Activated CD8-positive, alpha-beta memory T cell treated with anti-CD3 and anti-CD28 coated beads for 24 hours (primary cell): Measurements from ENCODE around the gene TSSC4.
"Not testable (repeated sequence)": the region's sequence is repeated elsewhere in the genome, so short reads cannot be mapped to it uniquely, and the experiment has no call there.

Experiments
- DNase-seq: peaks from one replicate; pipeline ENCODE4 v3.0.0-alpha.2; 2020

TSSC4 gene

DNA sequence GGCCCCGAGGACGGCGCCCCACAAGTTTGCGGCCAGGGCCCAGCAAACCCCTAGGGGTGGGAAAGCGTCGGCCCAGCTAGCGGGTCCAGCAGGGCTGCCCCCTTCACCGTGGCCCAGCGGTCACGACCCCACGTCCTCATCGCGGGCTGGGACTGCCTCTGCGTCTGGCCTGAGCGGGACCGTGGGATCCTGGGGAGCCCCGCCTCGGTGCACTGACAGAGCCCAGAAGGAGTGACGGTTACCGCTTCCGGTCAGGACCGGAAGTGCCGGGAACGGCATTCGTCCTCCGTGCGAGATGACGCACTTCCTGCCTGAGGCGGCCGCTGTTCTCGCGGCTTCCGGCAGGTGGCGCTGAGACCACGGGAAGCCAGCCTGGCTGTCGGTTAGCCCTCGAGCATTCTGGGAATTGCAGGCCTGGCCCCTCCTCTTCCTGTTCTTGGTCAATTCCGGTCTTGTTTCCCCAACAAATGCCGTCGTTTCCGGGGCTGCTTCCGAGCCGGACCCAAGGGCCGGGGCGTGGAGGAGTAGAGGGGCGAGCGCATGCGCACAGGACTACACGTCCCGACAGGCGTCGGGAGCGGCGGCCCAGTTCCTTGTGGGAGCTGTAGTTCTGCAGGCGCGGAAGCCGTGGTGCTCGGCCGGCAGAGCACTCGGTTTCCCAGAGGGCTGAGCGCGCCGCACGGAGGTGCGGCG lies at the start of gene TSSC4:
TSS of gene TSSC4 (plus strand) at position 682 of the 693 bp plus-strand sequence. CDS start 1,884 bp downstream, outside the sequence.
- peak; percentile 100 for DNase-seq

DNA sequence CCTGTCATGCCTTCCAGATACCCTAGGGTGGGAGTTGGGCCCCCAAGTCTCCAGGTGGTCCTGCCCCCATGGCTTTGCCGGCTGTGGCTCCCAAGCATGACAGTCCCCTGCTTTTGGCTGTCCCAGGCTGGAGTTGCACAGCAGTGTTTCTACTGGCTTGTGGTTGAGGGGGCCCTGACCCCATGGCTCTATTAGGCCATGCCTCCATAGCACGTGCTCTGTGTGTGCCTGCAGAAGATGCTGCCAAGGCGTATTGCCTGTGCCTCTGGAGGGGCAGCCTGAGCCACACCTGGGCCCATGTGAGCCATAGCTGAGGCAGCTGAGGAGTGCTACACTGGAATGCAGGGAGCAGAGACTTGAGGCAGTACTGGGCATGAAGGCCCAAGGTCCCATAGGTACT lies 48.8 kb upstream of the TSSC4 start:
- DNase-seq = no peak

DNA sequence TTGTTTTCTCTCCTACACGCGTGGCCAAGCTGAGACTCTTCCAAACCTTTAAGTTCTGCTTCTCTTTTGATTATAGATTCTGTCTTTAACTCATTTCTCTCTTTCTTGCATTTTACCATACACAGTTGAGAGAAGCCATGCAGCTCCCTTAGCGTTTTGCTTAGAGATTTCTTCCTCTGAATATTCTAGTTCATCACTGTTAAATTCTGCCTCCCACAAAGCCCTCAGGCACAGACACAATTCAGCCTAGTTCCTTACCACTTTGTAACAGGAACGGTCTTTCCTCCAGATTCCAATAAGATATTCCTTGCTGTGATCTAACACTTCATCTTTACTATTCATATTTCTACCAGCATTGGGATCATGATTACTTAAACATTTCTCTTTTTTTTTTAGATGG lies 48.1 kb upstream of the TSSC4 start:
- no peak for DNase-seq

DNA sequence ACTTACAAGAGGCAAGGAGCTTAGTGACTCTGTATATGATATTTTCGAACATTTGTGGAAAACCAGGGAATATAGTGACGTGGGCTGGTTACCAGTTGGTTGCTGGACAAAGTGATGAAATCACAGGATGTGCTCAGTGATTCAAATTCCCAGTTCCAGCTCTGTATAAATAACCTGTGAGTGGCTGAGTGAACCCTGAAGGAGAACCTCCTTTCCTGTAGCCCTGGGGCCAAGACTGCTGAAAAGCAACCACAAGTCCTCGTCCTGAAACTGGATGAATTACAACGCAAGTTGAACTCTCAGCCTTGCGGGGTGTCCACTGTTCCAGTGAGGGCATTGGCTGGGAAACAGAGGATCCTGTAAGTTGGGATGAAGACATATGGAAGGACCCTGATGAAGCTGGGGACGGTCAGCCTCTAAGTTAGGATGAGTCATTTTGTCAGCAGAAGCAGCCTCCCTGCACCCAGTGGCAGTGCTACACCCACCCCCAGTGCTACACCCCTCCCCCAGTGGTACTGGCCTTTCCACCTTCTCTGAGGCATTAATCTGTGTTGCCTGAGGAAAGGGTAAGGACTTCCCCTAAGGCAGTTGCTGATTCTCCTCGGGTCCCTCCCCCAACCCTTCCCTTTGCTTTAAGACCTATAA lies 45.4 kb upstream of the TSSC4 start:
- DNase-seq = no peak

DNA sequence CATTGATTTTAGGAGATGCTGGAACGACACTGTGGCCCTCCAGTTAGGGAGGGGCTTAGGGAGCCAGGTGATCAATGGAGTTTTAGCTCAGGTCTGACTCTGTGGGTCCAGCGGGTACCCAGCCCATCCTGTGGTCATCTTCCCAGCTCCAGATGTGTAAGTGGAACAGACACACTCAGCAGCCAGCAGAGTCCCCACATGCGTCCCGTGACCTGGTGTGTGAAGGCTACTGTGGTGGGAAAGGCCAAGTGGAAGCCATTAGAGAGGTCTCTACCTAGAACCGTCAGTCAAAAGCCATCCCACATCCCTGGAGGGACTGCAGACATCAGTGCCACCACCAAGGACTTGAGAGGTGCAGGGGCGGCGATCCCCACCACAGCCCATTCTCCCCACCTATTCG lies 43.3 kb upstream of the TSSC4 start:
- no peak for DNase-seq

DNA sequence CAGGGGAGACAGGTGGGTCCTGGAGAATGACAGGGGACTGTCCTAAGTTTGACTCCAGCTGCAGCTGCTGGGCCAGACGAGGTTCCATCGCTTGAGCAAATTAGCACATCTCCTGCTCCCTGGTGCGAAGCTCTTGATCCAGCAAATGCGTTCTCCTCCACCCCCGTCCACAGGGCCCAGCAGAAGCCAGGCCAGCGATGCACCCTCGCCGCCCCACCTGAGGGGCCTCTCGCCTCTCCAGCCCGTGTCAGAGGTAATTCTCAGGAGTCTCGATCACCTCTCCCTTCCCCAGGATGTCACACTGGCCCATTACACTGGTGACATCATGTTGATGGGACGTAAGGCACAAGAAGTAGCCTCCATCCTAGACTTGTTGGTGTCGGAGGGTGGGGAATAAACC lies 42.9 kb upstream of the TSSC4 start:
- not testable (repeated sequence) for DNase-seq

DNA sequence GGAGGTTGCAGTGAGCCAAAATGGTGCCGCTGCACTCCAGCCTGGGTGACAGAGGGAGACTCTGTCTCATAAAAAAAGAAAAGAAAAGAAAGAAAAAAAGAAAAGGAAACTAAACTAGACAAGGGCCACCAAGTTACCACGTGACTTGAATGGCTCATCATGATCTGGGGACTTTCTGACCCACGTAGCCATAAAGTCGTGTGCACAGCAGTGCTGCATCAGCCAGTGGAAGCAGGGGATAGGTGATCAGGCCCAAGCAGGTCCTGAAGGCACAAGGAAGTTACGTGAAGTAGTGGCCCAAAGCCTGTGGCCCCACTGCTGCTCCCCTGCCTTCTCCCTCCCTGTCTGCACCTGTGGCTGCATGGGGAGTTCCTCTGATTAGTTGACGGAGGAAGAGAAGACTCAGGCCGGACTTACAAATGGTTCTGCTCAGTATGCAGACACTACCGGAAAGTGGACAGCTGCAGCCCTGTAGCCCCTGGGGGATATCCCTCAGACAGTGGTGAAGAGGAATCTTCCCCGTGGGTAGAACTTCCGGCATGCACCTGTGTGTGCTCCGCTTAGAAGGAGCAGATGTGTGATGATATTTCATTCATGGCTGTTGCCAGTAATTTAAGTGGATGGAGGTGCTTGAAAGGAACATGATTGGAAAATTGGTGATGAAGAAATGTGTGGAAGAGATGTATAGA lies 41.7 kb upstream of the TSSC4 start:
- DNase-seq = no peak

DNA sequence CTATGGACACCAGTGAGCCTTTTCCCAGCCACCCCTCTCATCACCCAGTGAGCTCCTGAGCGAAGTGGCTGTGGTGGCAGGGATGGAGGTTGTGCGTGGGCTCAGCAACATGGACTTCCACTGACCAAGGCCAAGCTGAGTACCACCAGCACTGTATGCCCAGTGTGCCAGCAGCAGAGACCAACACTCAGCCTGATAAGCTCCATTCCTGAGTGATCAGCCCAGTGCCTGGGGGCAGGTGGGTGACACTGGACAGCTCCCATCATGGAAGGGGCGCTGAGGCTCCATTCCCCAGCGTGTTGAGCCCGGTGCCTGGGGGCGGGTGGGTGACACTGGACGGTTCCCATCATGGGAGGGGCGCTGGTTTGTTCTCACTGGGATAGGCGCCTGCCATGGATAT lies 41.0 kb upstream of the TSSC4 start:
- no peak for DNase-seq

DNA sequence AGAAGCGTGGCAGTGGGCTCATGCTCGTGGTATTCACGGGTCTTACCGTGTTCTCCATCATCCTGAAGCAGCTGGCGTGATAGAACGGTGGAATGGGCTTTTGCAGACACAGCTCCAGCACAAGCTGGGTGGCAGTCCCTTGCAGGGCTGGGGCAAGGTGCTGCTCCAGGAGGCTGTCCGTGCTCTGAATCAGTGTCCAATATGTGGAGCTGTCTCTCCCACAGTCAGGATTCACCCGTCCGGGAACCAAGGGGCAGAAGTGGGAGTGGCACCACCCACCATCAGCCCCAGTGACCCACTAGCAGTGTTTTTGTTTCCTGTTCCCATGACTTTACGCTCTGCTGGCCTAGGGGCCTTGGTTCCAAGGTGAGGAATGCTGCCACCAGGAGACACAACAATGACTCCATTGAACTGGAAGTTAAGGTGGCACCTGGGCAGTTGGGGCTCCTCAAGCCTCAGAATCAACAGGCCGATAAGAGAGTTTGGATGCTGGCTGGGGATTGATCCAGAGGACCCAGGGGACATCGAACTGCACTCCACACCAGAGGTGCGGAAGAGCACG lies 40.4 kb upstream of the TSSC4 start:
- no peak for DNase-seq

DNA sequence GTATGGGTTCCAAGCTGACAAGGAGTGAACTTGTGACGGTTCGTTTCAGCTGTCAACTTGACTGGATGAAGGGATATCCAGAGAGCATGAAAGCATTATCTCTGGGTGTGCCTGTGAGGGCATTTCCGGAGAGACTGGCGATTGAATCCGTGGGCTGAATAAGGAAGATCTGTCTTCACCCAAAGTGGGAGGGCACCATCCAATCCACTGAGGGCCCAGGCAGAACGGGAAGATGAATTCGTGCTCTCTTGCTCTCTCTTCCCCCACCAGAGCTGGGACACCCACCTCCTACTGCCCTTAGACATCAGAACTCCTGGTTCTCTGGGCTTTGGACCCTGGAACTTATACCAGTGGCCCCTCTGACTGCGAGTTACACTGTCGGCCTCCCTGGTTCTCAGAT lies 39.0 kb upstream of the TSSC4 start:
- DNase-seq = no peak

DNA sequence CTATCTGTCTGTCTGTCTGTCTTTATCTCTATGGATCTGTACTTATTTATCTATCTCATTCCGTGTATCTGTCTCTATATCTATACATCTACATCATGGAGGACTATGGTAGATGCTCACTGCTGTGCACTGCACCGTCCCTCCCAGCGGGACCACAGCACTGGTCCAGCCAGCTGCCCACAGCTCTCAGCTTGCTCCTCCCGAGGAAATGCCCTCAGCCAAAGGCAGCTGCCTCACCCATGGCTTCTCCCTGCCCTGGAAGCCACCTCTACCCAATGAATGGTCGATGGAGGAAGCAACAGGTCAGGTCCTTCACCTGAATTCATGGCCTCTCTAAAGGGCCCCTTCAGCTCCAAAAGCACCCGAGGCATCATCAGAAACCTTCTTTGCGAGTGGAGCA lies 38.1 kb upstream of the TSSC4 start:
- DNase-seq = no peak

DNA sequence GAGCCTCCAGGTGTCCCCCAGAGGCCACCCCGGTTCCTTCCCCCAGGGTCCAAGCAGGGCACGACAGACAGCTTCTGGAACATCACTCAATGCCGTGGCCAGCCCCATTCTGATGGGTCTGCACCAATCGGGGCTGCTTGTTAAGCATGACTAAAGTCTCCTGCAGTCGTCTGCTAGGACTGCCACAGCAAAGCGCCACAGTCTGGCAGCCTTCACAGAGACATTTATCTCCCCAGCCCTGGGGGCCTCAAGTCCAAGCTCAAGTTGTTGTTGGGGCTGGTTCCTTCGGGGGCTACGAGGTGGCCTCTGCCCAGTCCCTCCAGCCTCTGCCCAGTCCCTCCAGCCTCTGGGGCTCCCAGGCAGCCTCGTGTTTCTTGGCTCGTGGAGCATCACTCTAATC lies 37.4 kb upstream of the TSSC4 start:
- no peak for DNase-seq

DNA sequence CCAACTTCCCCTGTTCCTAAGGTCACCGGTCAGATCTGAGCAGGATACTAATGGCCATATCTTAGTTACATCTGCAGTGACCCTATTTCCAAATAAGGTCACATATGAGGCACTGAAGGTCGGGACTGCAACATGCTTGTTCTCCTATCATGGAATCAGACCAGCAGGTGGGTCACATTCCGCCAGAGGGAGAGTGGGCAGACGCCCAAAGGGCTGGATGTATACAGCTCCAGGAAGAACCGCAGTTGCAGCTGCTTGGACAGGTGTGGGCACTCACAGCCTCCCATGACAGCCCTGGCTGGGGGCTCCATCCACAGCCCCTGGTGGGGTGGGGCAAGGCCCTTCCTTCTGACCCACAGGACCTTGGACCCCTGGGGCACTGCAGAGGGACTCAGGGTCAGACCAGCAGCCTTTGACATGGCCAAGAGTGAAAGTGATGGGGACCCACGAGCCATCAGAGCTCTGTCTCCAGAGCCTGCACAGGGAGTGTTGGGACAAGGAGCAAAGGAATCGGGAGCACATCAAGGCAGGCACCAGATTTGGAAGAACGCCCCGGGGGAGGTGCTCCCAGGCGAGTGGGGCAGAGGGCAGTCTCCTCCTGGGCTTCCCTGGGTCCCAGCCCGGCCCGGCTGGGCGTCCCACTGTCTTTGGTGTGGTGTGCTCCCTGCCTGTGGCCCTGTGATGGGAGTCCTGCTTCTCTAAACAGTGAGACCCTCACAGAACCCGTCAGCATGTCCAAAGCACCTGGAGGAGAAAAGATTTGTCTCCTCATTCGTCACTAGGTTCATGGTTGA lies 36.8 kb upstream of the TSSC4 start:
- no peak for DNase-seq

DNA sequence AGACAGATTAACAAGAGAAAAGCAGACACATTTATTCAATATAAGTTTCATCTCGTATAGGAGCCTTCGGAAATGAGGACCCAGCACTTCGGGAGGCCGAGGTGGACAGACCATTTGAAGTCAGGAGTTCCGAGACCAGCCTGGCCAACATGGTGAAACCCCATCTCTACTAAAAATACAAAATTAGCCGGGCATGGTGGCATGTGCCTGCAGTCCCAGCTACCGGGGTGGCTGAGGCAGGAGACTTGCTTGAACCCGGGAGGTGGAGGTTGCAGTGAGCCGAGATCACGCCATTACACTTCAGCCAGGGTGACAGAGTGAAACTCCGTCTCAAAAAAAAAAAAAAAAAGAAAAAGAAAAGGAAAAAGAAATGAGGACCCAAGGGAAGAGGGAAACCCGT lies 36.2 kb upstream of the TSSC4 start:
- not testable (repeated sequence) for DNase-seq

DNA sequence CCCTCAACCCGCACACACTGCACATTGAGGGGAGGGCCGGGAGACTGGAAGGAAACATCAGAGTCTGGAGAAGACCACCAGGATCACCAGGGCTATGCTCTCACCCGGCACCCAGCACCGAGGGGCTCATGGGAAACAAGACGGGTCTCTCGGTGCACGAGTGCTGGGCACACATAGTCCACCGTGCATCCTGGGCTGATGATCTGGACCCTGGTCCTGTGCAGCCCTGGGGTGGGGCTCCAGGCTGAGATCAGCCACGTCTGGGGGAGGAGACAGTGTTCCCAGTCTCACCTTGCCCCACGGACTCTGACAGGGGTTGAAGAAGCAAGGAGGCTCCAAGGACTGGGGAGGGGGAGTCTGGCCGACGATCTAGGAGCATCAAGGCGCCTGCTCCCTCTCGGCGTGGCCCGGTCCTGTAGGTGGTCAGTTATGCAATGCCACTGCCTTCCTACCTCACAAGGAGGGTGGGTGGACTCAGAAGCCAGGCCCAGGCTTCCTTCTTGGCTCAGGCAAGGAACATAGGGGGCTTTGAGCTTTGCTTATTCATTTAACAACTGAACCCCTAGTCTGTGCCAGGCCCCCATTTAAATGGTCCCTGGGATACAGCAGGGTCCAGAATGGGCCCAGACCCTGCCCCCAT lies 34.9 kb upstream of the TSSC4 start:
- DNase-seq = no peak

DNA sequence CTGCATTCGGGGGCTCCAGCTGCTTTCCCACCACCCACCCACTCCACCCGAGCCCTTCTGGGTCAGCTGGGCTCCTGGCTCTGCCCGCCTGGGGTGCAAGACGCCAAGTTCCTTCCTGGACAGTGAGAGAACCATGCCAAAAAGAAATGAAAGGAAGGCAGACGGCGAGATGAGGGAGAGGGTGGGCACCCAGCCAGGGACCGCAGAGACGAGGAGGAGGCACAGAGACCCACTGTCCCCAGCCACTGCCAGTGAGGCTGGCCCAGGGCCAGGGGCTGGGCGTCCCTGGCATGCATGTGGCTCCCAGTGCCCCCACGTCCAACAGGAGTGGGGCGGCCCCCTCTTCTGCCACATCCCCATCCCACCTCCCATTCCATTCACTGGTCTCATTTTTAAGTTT lies 34.3 kb upstream of the TSSC4 start:
- no peak for DNase-seq

DNA sequence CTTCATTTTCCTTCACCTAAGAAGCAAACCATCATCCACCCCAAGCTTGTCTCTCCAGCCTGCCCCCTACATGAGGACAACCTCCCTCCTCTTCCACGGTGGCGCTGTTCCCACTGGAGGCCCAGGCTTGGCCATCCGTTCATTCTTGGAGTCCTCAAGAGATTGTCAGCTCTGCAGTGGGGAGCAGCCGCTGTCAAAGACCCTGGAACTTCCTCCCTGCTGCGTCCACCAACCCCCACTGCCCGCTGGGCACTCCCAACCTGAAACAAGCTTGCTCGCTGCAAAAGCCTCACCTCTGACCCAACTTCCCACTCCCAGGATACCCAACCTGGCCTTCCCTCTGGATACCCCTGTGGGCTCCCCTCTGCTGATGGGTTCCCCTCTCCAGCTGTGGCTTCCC lies 33.8 kb upstream of the TSSC4 start:
- DNase-seq = no peak

DNA sequence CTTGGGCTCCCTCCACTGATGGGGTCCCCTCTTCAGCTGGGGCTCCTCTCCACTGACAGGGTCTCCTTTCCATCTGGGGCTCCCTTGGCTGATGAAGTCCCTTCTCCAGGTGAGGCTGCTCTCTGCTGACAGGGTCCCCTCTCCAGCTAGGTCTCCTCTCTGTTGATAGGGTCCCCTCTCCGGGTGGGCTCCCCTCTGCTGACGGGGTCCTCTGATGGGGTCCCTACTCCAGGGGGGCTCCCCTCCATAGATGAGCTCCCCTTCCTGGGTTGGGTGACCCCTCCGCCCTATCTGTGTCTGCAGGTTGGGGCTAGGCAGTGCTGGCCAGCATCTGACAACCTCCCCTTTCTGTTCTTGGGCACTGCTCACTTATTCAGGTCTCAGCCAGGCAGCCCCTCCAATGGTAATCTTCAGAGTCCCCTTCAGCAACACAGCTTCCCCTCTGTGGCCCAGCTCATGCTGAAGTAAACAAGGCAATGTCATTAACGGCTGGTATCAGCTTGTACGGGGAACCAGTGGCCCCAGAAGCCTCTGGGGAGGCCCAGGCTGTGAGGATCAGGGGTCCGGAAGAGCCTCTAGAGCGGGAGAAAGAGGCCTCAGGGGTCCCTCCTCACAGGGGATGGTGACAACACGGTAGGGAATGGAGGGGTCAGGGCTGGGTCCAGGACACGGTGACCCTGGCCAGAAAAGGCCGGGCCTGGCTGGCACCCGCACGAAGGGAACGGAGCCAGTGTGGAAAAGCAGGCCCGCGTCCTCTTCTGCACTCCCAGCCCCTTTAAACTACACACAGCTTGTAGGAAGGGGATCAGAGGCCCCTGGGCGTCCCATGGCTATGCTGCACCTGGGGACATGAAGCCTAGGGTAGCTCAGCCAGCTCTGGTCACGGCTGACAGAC lies 33.0 kb upstream of the TSSC4 start:
- DNase-seq = no peak

DNA sequence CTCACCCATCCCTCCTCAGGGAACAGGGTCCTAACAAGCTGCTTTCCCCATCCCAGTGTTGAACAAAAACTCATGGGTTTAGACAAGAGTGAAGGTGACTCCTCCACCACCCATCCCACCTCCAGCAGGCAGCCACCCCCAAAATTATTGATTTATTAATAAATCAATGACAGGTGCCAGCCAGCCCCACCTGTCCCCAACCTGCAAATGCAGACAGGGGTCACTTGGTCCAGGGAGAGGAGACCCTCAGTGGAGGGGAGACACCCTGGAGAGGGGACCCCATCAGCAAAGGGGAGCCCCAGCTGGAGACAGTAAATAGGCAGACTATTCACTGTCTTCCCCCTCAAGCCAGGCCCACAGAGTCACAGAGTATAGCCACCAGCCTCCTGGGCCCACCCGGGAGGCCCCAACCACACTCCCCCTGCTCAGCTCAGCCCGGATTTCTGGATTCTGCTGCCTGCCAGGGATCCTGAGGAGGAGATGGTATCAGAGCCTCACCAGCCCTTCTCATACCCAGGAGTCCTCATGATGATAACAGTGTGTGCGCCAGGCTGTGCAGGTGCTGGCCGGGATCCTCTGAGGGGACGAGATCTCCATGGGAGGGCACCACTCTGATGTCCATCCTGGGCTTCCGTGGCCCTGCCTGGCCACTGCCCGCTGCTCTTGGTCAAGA lies 32.2 kb upstream of the TSSC4 start:
- no peak for DNase-seq

DNA sequence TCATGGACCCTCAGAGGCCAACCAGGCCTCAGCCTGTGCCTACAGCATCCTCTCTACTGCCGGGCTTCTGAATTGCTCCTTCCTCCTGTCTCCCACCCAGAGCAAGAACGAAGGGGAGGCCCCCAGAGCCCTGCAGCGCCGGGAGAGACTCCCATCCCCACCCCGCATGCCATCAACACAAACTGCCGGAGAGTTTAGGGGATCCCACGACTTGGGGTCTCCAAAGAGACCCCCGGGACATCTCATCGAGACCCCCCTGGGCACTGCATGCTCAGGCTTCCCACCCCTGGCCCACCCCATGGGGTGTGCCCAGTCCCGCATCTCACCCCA lies 31.7 kb upstream of the TSSC4 start:
- no peak for DNase-seq

DNA sequence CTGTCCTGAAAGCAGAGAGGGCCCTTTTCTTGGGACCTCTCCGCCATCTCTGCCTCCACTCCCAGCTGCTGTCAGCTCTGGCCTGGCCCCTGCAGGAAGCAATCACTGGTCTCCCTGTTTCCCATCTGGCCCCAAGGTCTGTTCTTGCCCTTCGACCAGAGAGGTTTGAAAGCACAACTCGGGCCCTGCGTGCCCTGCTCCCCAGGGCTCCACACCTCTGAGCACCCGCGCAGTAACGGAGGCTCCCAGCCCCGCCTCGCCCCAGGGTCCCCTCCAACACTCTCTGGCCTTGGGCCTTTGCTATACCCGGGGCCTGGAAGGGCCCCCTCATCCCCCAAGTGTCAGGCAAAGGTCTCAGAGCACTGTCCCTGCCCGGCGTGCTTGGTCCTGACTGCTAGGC lies 31.2 kb upstream of the TSSC4 start:
- no peak for DNase-seq
